K562 (cell line): ENCODE results near the gene INTS6L. TPM values are rescaled to one million over a fixed set of nuclear protein-coding genes. Genes with fewer than 3 reads are reported as not detected.

Experiments
- ATAC-seq: fragments of 200-7000 bp; cut with Tn5 transposase; 3 replicates; pipeline ENCODE4 v1.9.1; 2020; ENCODE audit warnings: moderate library complexity
- BruUV-seq: library from RNA; stranded (reverse); fragments of 400-500 nt; replicated peaks from 2 replicates; lab custom pipeline; 2021; lab: Mats Ljungman, UMichigan
- CTCF ChIA-PET: fragments of 300-600 bp; formaldehyde crosslinking; extraction: SDS; loops from one replicate; lab custom pipeline; 2021; ENCODE audit warnings: low intra/inter-chr PET ratio; lab: Yijun Ruan, JAX
- POLR2A ChIA-PET: fragments of 300-600, 350-650 bp; sonication (Branson Sonifier 250); formaldehyde crosslinking; extraction: SDS; loops from one replicate; lab custom pipeline; 2021; ENCODE audit warnings: antibody characterized with exemption, inconsistent platforms; lab: Yijun Ruan, JAX
- DNase-seq, 4 experiments: peaks; one replicate each; pipeline versions ENCODE4 v3.0.0 to v3.0.0-alpha.2; 2011 to 2018; ENCODE audit warnings: low spot score in 3 of 4, mixed read lengths in 3 of 4; ENCODE audit errors: extremely low read depth in 1 of 4
- FAIRE-seq: peaks from 2 replicates; lab custom pipeline; 2011; peaks lifted over from hg19 to GRCh38; lab: Jason Lieb, UNC
- H2AFZ ChIP-seq: 2 replicates; pipeline ENCODE4 v1.6.0; 2011; ENCODE audit warnings: low read depth, low read length, control low read depth, inconsistent platforms
- H3K27ac ChIP-seq: fragments of 200-600 bp; 3 replicates; pipeline ENCODE4 v1.8.0; 2011; ENCODE audit warnings: low read depth, mild to moderate bottlenecking, control low read depth, inconsistent platforms, low read length, moderate library complexity, mixed read lengths; ENCODE audit errors: extremely low read depth
- H3K27me3 ChIP-seq, 2 experiments: fragments of 300-600 bp in 1 of 2; 2 replicates in 1 of 2; 3 replicates in 1 of 2; pipeline versions ENCODE4 v1.6.0 to v1.8.0; 2011; ENCODE audit warnings: inconsistent platforms in 2 of 2, low read length in 2 of 2, mild to moderate bottlenecking in 1 of 2, mixed read lengths in 1 of 2, moderate library complexity in 1 of 2; ENCODE audit not compliant: control insufficient read depth in 2 of 2, insufficient read depth in 2 of 2
- H3K36me3 ChIP-seq: fragments of 300-600 bp; 3 replicates; pipeline ENCODE4 v1.8.0; 2011; ENCODE audit warnings: mild to moderate bottlenecking, low read length, inconsistent platforms; ENCODE audit not compliant: control insufficient read depth, insufficient read depth
- H3K4me1 ChIP-seq, 2 experiments: fragments of 200-600 bp in 1 of 2; replicated peaks in 1 of 2; 2 replicates in 1 of 2; 3 replicates in 1 of 2; pipeline versions ENCODE4 v1.5.1 to v1.8.0; 2011; ENCODE audit warnings: inconsistent platforms in 2 of 2, low read length in 2 of 2, mild to moderate bottlenecking in 1 of 2, mixed read lengths in 1 of 2, moderate library complexity in 1 of 2; ENCODE audit not compliant: control insufficient read depth in 2 of 2, insufficient read depth in 2 of 2
- H3K4me2 ChIP-seq: 2 replicates; pipeline ENCODE4 v1.6.1; 2011; ENCODE audit warnings: low read length, control low read depth, inconsistent platforms, mixed read lengths; ENCODE audit not compliant: insufficient read depth
- H3K4me3 ChIP-seq: fragments of 200-600 bp; sonication (generic), shearing (Covaris generic); 2 replicates; pipeline ENCODE4 v1.5.1; 2016; ENCODE audit warnings: control low read depth, inconsistent platforms
- H3K79me2 ChIP-seq: fragments of 200-600 bp; 3 replicates; pipeline ENCODE4 v1.8.0; 2011; ENCODE audit warnings: low read length, inconsistent platforms; ENCODE audit not compliant: control insufficient read depth, insufficient read depth
- H3K9ac ChIP-seq, 2 experiments: 2 replicates each; pipeline versions ENCODE4 v1.6.0 to v1.6.1; 2011; ENCODE audit warnings: low read depth in 2 of 2, low read length in 2 of 2, control low read depth in 1 of 2, inconsistent platforms in 1 of 2, mild to moderate bottlenecking in 1 of 2, mixed read lengths in 1 of 2; ENCODE audit not compliant: insufficient read depth in 1 of 2
- H3K9me1 ChIP-seq: one replicate; pipeline ENCODE4 v1.6.0; 2011; ENCODE audit warnings: inconsistent platforms, mild to moderate bottlenecking, low read length, moderate library complexity; ENCODE audit not compliant: control insufficient read depth, insufficient read depth
- H3K9me3 ChIP-seq: replicated peaks from 2 replicates; pipeline ENCODE4 v1.5.1; 2011; ENCODE audit warnings: low read depth, low read length, inconsistent platforms; ENCODE audit not compliant: control insufficient read depth, insufficient read depth
- H4K20me1 ChIP-seq: replicated peaks from 2 replicates; pipeline ENCODE4 v1.6.1; 2011; ENCODE audit warnings: low read length, inconsistent platforms, mixed read lengths; ENCODE audit not compliant: control insufficient read depth, insufficient read depth
- C11orf30 ChIP-seq: fragments of 450-650 bp; IDR thresholded peaks from 2 replicates; pipeline ENCODE4 v1.6.1; 2016; ENCODE audit warnings: low read depth, mild to moderate bottlenecking
- CREB3 ChIP-seq: fragments of 450-650 bp; conservative IDR thresholded peaks from 2 replicates; pipeline ENCODE4 v1.6.1; 2016; ENCODE audit warnings: missing genetic modification characterization, low read depth, mild to moderate bottlenecking, missing compliant biosample characterization, moderate library complexity
- CREBBP ChIP-seq: IDR thresholded peaks from one replicate; pipeline ENCODE4 v1.6.1; 2012; ENCODE audit warnings: low read depth, mild to moderate bottlenecking, control low read depth, inconsistent platforms, low read length
- EGR1 ChIP-seq: fragments of 450-650 bp; conservative IDR thresholded peaks from 2 replicates; pipeline ENCODE4 v1.6.1; 2017; ENCODE audit warnings: mild to moderate bottlenecking
- MEIS2 ChIP-seq: fragments of 450-650 bp; IDR thresholded peaks from 2 replicates; pipeline ENCODE4 v1.6.1; 2014; ENCODE audit warnings: mild to moderate bottlenecking; ENCODE audit not compliant: partially characterized antibody
- NELFE ChIP-seq: IDR thresholded peaks from 2 replicates; pipeline ENCODE4 v1.6.1; 2011; ENCODE audit warnings: mild to moderate bottlenecking; ENCODE audit not compliant: insufficient read depth, insufficient read length
- PPARD ChIP-seq: fragments of 250-450 bp; sonication (Bioruptor Pico); IDR thresholded peaks from 2 replicates; pipeline ENCODE4 v1.8.0; 2022; ENCODE audit warnings: inconsistent platforms, mild to moderate bottlenecking, moderate library complexity
- WGBS: fragments of 100-300 bp; shearing (Covaris generic); methylation state at CpG from one replicate; pipeline ENCODE4 v1.1.6; 2016; ENCODE audit warnings: low coverage, mixed read lengths; ENCODE audit not compliant: insufficient coverage; ENCODE audit errors: missing lambda C conversion rate; 5-methylcytosine and 5-hydroxymethylcytosine counted together
- in situ Hi-C: fragments of 300-500 bp; cut with MboI; formaldehyde crosslinking; loops from 4 replicates; pipeline ENCODE4 v1.15.0; 2018; ENCODE audit warnings: inconsistent platforms, mixed read lengths
- intact Hi-C: fragments of 100-400 bp; cut with micrococcal nuclease; formaldehyde crosslinking; loops from 2 replicates; pipeline ENCODE4 v1.14.2; 2022
- polyA plus RNA-seq, 8 experiments: library from polyadenylated mRNA; depleted of rRNA in 4 of 8; stranded (reverse) in 5 of 8; unstranded in 3 of 8; fragments of >200 nt; fragmentation: Nextera tagmentation in 2 of 8; fragmentation: Illumina TruSeq in 1 of 8; extraction: Ambion mirVana in 2 of 8; extraction: Trizol in 1 of 8; gene quantifications; 2 replicates each; pipeline versions ENCODE4 v1.2.1 to v1.2.3, GENCODE V29; 2011 to 2014; ENCODE audit warnings: inconsistent platforms in 1 of 8, missing spikeins in 1 of 8
- total RNA-seq, 7 experiments: library from RNA; depleted of rRNA in 6 of 7; stranded (reverse); fragments of >200 nt in 6 of 7; fragmentation: Illumina TruSeq in 2 of 7; extraction: Trizol in 2 of 7; gene quantifications; 2 replicates each; pipeline versions ENCODE4 v1.2.1 to v1.2.3, GENCODE V29; 2011 to 2021; ENCODE audit warnings: low replicate concordance in 1 of 7
- TF ChIP-seq, protein P1 (sequence below): sonication (generic); formaldehyde crosslinking; IDR thresholded peaks from 2 replicates; pipeline ENCODE4 v1.8.1; 2023; ENCODE audit warnings: mild to moderate bottlenecking, missing genetic modification reagents, moderate library complexity

INTS6L gene
- total and polyA plus RNA-seq, 9 of the 15 experiments (the other 6 are each of a cell fraction or from before 2014, with no cell fraction given), result 6.1 to 44.9 (median 21.9) TPM

DNA sequence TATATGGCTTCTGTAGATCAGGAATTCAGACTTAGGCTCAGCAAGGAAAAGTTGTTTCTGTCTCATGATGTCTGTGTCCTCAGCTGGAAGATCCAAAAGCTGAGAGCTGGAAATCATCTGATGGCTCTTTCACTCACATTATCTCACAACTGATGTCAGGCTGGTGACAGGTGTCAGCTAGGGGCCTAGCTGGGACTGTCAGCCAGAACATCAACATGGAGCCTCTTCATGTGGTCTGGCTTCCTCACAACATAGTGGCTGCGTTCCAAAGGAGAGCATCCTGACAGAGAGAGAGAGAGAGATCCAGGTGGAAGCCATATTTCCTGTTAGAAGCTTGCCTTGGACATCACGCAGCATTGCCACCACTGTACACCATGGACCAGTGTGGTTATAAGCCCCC is 10.6 kb upstream of the INTS6L start:
- 57% methylated on average over 1 of the region's 2 CpGs for WGBS
- BruUV-seq, result no TSS peak
- POLR2A ChIA-PET, result no interaction called here

GRCh38 chrX:135512508-135513129 is 7.8 kb upstream of the INTS6L start:
- in situ Hi-C loops, result no loop called here
- H3K9me3 ChIP-seq, result no peaks in the 10 kb centered on the region
- no peak overlapping the region for H3K4me3 ChIP-seq
- BruUV-seq, result no TSS peak
- ATAC-seq, result no peak
- H3K4me1 ChIP-seq, result no peaks in the 10 kb centered on the region; a peak in 2 of 5 replicates
- no peaks in the 10 kb centered on the region for H3K27me3 ChIP-seq
- no peak overlapping the region for H3K27ac ChIP-seq
- no peak overlapping the region for H2AFZ ChIP-seq
- H3K9me1 ChIP-seq, result no peaks in the 10 kb centered on the region
- no peak for FAIRE-seq
- TF ChIP-seq, protein P1, sequence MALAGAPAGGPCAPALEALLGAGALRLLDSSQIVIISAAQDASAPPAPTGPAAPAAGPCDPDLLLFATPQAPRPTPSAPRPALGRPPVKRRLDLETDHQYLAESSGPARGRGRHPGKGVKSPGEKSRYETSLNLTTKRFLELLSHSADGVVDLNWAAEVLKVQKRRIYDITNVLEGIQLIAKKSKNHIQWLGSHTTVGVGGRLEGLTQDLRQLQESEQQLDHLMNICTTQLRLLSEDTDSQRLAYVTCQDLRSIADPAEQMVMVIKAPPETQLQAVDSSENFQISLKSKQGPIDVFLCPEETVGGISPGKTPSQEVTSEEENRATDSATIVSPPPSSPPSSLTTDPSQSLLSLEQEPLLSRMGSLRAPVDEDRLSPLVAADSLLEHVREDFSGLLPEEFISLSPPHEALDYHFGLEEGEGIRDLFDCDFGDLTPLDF (CRISPR knock-in tag), result no peak
- TF ChIP-seq CREBBP (no peak), NELFE (no peak), EGR1 (no peak), CREB3 (tag) (no peak), C11orf30 (no peak)
- ChIA-PET POLR2A (no interaction called here), CTCF (no interaction called here)
- intact Hi-C loops, result no loop called here
- no peak overlapping the region for H3K9ac ChIP-seq
- no peaks in the 10 kb centered on the region for H4K20me1 ChIP-seq
- H3K4me2 ChIP-seq, result no peak overlapping the region
- no peaks in the 10 kb centered on the region for H3K79me2 ChIP-seq
- no peak for DNase-seq
- WGBS, result 26% methylated on average over 3 of the region's 3 CpGs
- no peaks in the 10 kb centered on the region for H3K36me3 ChIP-seq

More for the DNA sequence above, 10.6 kb upstream of the INTS6L start:
- Histone ChIP-seq H3K4me2 (no peak overlapping the region), H3K4me3 (no peak overlapping the region), H3K27ac (no peak overlapping the region), H3K9me1 (no peaks in the 10 kb centered on the region), H3K79me2 (no peaks in the 10 kb centered on the region), H3K4me1 (no peaks in the 10 kb centered on the region; a peak in 2 of 5 replicates), H3K9ac (no peak overlapping the region), H4K20me1 (no peaks in the 10 kb centered on the region), H3K36me3 (no peaks in the 10 kb centered on the region), H3K27me3 (no peaks in the 10 kb centered on the region), H2AFZ (no peak overlapping the region), H3K9me3 (no peaks in the 10 kb centered on the region)
- CTCF ChIA-PET, result no interaction called here
- TF ChIP-seq PPARD (CRISPR knock-in tag), result no peak
- TF ChIP-seq MEIS2, result peak; percentile 9
- FAIRE-seq (no peak), ATAC-seq (no peak), DNase-seq (no peak)
- intact Hi-C loops (no loop called here), in situ Hi-C loops (no loop called here)
